Measurements from ENCODE around the gene BRIP1.
A peak's percentile ranks its signal among the peaks of the same experiment; 100 is the strongest.

Gene BRIP1

GRCh38 chr17:61862975-61863800, at the start of gene BRIP1:
BRIP1 (minus strand) TSS chr17:61863528; CDS start chr17:61861539, 1,989 bp downstream.
- TF ChIP-seq TEAD4 (IDR thresholded peaks at IDR 0.05) (no peak), MAX (IDR thresholded peaks at IDR 0.05) (peak; percentile 69), TAF1 (IDR thresholded peaks at IDR 0.05; ENCODE audit: low read depth) (peak; percentile 87), USF1 (IDR thresholded peaks at IDR 0.05) (no peak), FOXM1 (IDR thresholded peaks at IDR 0.05; ENCODE audit: borderline replicate concordance, low read depth) (peak; percentile 65; the same call in 1 of the 2 replicates), NFIC (IDR thresholded peaks at IDR 0.05) (no peak), REST (IDR thresholded peaks at IDR 0.05; ENCODE audit: low read depth) (no peak), ZBTB7A (IDR thresholded peaks at IDR 0.05; ENCODE audit: low read depth) (peak; percentile 86; the same call in 1 of the 2 replicates), TCF12 (IDR thresholded peaks at IDR 0.05; ENCODE audit: low read depth) (no peak), EGR1 (IDR thresholded peaks at IDR 0.05) (peak; percentile 66; the same call in 1 of the 2 replicates), RAD21 (IDR thresholded peaks at IDR 0.05; ENCODE audit: low read depth) (no peak), YY1 (IDR thresholded peaks at IDR 0.05; ENCODE audit: low read depth) (no peak), EP300 (IDR thresholded peaks at IDR 0.05; ENCODE audit: borderline replicate concordance) (no peak), CEBPB (IDR thresholded peaks at IDR 0.05) (no peak), CREB1 (IDR thresholded peaks at IDR 0.05; ENCODE audit: low read depth) (no peak)

GRCh38 chr17:61908292-61909037, 45.1 kb upstream of the BRIP1 start:
- no peak for TF ChIP-seq ZBTB7A (IDR thresholded peaks at IDR 0.05; ENCODE audit: low read depth)
- no peak for TF ChIP-seq EP300 (IDR thresholded peaks at IDR 0.05; ENCODE audit: borderline replicate concordance)
- no peak for TF ChIP-seq TEAD4 (IDR thresholded peaks at IDR 0.05)
- TF ChIP-seq TAF1 (IDR thresholded peaks at IDR 0.05; ENCODE audit: low read depth) = no peak
- TF ChIP-seq FOXM1 (IDR thresholded peaks at IDR 0.05; ENCODE audit: borderline replicate concordance, low read depth) = no peak
- TF ChIP-seq CREB1 (IDR thresholded peaks at IDR 0.05; ENCODE audit: low read depth) = no peak
- no peak for TF ChIP-seq EGR1 (IDR thresholded peaks at IDR 0.05)
- TF ChIP-seq REST (IDR thresholded peaks at IDR 0.05; ENCODE audit: low read depth) = no peak
- no peak for TF ChIP-seq MAX (IDR thresholded peaks at IDR 0.05)
- no peak for TF ChIP-seq RAD21 (IDR thresholded peaks at IDR 0.05; ENCODE audit: low read depth)
- TF ChIP-seq TCF12 (IDR thresholded peaks at IDR 0.05; ENCODE audit: low read depth) = no peak
- TF ChIP-seq NFIC (IDR thresholded peaks at IDR 0.05) = no peak

GRCh38 chr17:61907361-61907760, 44.0 kb upstream of the BRIP1 start:
- TF ChIP-seq TEAD4 (IDR thresholded peaks at IDR 0.05) (no peak), RAD21 (IDR thresholded peaks at IDR 0.05; ENCODE audit: low read depth) (no peak), REST (IDR thresholded peaks at IDR 0.05; ENCODE audit: low read depth) (no peak), TAF1 (IDR thresholded peaks at IDR 0.05; ENCODE audit: low read depth) (no peak), TCF12 (IDR thresholded peaks at IDR 0.05; ENCODE audit: low read depth) (no peak), CEBPB (IDR thresholded peaks at IDR 0.05) (no peak), EGR1 (IDR thresholded peaks at IDR 0.05) (no peak)

GRCh38 chr17:61904094-61904710, 40.9 kb upstream of the BRIP1 start:
- TF ChIP-seq EP300 (IDR thresholded peaks at IDR 0.05; ENCODE audit: borderline replicate concordance) (no peak), TAF1 (IDR thresholded peaks at IDR 0.05; ENCODE audit: low read depth) (no peak), USF1 (IDR thresholded peaks at IDR 0.05) (no peak), TEAD4 (IDR thresholded peaks at IDR 0.05) (no peak), YY1 (IDR thresholded peaks at IDR 0.05; ENCODE audit: low read depth) (no peak), MAX (IDR thresholded peaks at IDR 0.05) (no peak), ZBTB7A (IDR thresholded peaks at IDR 0.05; ENCODE audit: low read depth) (no peak), RAD21 (IDR thresholded peaks at IDR 0.05; ENCODE audit: low read depth) (no peak), CEBPB (IDR thresholded peaks at IDR 0.05) (no peak), CREB1 (IDR thresholded peaks at IDR 0.05; ENCODE audit: low read depth) (no peak), NFIC (IDR thresholded peaks at IDR 0.05) (no peak)
